ENCODE measurements around the gene CAMK2A. TPM values are rescaled to one million over a fixed set of nuclear protein-coding genes. Genes with fewer than 3 reads are reported as not detected.

Gene CAMK2A
- total and polyA plus RNA-seq, 4 donors, result under 0.01 TPM; not detected in 3

- TF ChIP-seq REST (IDR thresholded peaks at IDR 0.05), result no peak
- TF ChIP-seq FOXA1 (IDR thresholded peaks at IDR 0.05), result no peak
- no peak for TF ChIP-seq ZBTB33 (IDR thresholded peaks at IDR 0.05)
- TF ChIP-seq EGR1 (IDR thresholded peaks at IDR 0.05; ENCODE audit: low read depth in 2 of 2), result no peak
These were observed 66.7 kb downstream of the CAMK2A start (continued) for GRCh38 chr5:150222906-150223305.

GRCh38 chr5:150221471-150221870 is 68.1 kb downstream of the CAMK2A start:
- Histone ChIP-seq H3K27me3 (ENCODE audit: control insufficient read depth in 4 of 4, insufficient read depth in 4 of 4, low read length in 3 of 4) (no peaks in the 10 kb centered on the region), H3K9ac (ENCODE audit: low read depth in 1 of 2, low read length in 2 of 2) (no peak overlapping the region), H3K9me3 (ENCODE audit: control insufficient read depth in 4 of 4, low read length in 3 of 4) (no peaks in the 10 kb centered on the region), H3K4me1 (ENCODE audit: control insufficient read depth in 4 of 4, insufficient read depth in 4 of 4, low read length in 3 of 4) (no peaks in the 10 kb centered on the region), H3K4me3 (ENCODE audit: low read depth in 1 of 3, low read length in 3 of 3) (no peak overlapping the region), H3K27ac (ENCODE audit: low read depth in 1 of 2, low read length in 2 of 2) (no peak overlapping the region), H3K36me3 (ENCODE audit: control insufficient read depth in 4 of 4, insufficient read depth in 3 of 4, low read depth in 1 of 4, low read length in 3 of 4) (no peaks in the 10 kb centered on the region)
- DNase-seq (ENCODE audit: low spot score), result no peak
- 83% methylated on average over 5 of the region's 5 CpGs for WGBS
- no peak for TF ChIP-seq FOXA2 (IDR thresholded peaks at IDR 0.05)
- TF ChIP-seq NR2F2 (IDR thresholded peaks at IDR 0.05), result no peak
- no peak for TF ChIP-seq RAD21 (IDR thresholded peaks at IDR 0.05)
- no peak for TF ChIP-seq ATF3 (IDR thresholded peaks at IDR 0.05)
- TF ChIP-seq HNF4A (conservative IDR thresholded peaks at IDR 0.05), result no peak
- TF ChIP-seq YY1 (IDR thresholded peaks at IDR 0.05), result no peak
- no peak for TF ChIP-seq HNF4G (IDR thresholded peaks at IDR 0.05)
- TF ChIP-seq GABPA (IDR thresholded peaks at IDR 0.05 in 1 of 2, conservative IDR thresholded peaks at IDR 0.05 in 1 of 2), result no peak
- no peak for TF ChIP-seq REST (IDR thresholded peaks at IDR 0.05)
- TF ChIP-seq ZBTB33 (IDR thresholded peaks at IDR 0.05), result no peak
- TF ChIP-seq CTCF (IDR thresholded peaks at IDR 0.05; ENCODE audit: low read depth, low read length, missing input control), result no peak
- TF ChIP-seq TAF1 (conservative IDR thresholded peaks at IDR 0.05), result no peak
- no peak for TF ChIP-seq MAX (IDR thresholded peaks at IDR 0.05)
- TF ChIP-seq RXRA (IDR thresholded peaks at IDR 0.05), result no peak
- TF ChIP-seq FOXA1 (IDR thresholded peaks at IDR 0.05), result no peak
- no peak for TF ChIP-seq EGR1 (IDR thresholded peaks at IDR 0.05; ENCODE audit: low read depth in 2 of 2)
- TF ChIP-seq JUND (IDR thresholded peaks at IDR 0.05), result no peak
- TF ChIP-seq SP1 (IDR thresholded peaks at IDR 0.05), result no peak
